Measurements from ENCODE around the gene PRAMEF8.
"Not testable (repeated sequence)": the region's sequence is repeated elsewhere in the genome, so short reads cannot be mapped to it uniquely, and the experiment has no call there.

Gene PRAMEF8

GRCh38 chr1:13285037-13285436 lies at the start of gene PRAMEF8:
TSS of gene PRAMEF8 (minus strand) at chr1:13285137. CDS start at chr1:13284091, 1,046 bp downstream.
- DNase-seq (ENCODE audit: low read depth in 2 of 2, low spot score in 1 of 2) = not testable (repeated sequence)

GRCh38 chr1:13315281-13315680 lies 30.3 kb upstream of the PRAMEF8 start, which contains the start of gene PRAMEF15:
TSS of gene PRAMEF15 (plus strand) at chr1:13315581. CDS start at chr1:13318408, 2,827 bp downstream.
- DNase-seq (ENCODE audit: low read depth in 2 of 2, low spot score in 1 of 2) = not testable (repeated sequence)

GRCh38 chr1:13303239-13303638 lies 18.3 kb upstream of the PRAMEF8 start, which contains the start of gene PRAMEF33:
TSS of gene PRAMEF33 (plus strand) at chr1:13303539. CDS start at chr1:13305955, 2,416 bp downstream.
- DNase-seq (ENCODE audit: low read depth in 2 of 2, low spot score in 1 of 2) = not testable (repeated sequence)

- not testable (repeated sequence) for DNase-seq (ENCODE audit: low read depth in 2 of 2, low spot score in 1 of 2)
These were observed 17.3 kb upstream of the PRAMEF8 start for GRCh38 chr1:13302197-13302596.

GRCh38 chr1:13298699-13299098 lies 13.8 kb upstream of the PRAMEF8 start:
- not testable (repeated sequence) for DNase-seq (ENCODE audit: low read depth in 2 of 2, low spot score in 1 of 2)

GRCh38 chr1:13297216-13297931 lies 12.4 kb upstream of the PRAMEF8 start:
- DNase-seq (ENCODE audit: low read depth in 2 of 2, low spot score in 1 of 2) = not testable (repeated sequence)

GRCh38 chr1:13289030-13289429 lies 4.1 kb upstream of the PRAMEF8 start:
- not testable (repeated sequence) for DNase-seq (ENCODE audit: low read depth in 2 of 2, low spot score in 1 of 2)

GRCh38 chr1:13279617-13280016 lies 5.3 kb downstream of the PRAMEF8 start:
- not testable (repeated sequence) for DNase-seq (ENCODE audit: low read depth in 2 of 2, low spot score in 1 of 2)

- DNase-seq (ENCODE audit: low read depth in 2 of 2, low spot score in 1 of 2) = not testable (repeated sequence)
These were observed 7.9 kb downstream of the PRAMEF8 start for GRCh38 chr1:13277016-13277415.

GRCh38 chr1:13265124-13265523 lies 19.8 kb downstream of the PRAMEF8 start:
- DNase-seq (ENCODE audit: low read depth in 2 of 2, low spot score in 1 of 2) = not testable (repeated sequence)

GRCh38 chr1:13253898-13254297 lies 31.0 kb downstream of the PRAMEF8 start, which contains the start of gene PRAMEF5:
TSS of gene PRAMEF5 (plus strand) at chr1:13254198. CDS start at chr1:13259269, 5,071 bp downstream.
- not testable (repeated sequence) for DNase-seq (ENCODE audit: low read depth in 2 of 2, low spot score in 1 of 2)

GRCh38 chr1:13247122-13247521 lies 37.8 kb downstream of the PRAMEF8 start:
- not testable (repeated sequence) for DNase-seq (ENCODE audit: low read depth in 2 of 2, low spot score in 1 of 2)

- not testable (repeated sequence) for DNase-seq (ENCODE audit: low read depth in 2 of 2, low spot score in 1 of 2)
These were observed 38.4 kb downstream of the PRAMEF8 start for GRCh38 chr1:13246554-13246871.

- not testable (repeated sequence) for DNase-seq (ENCODE audit: low read depth in 2 of 2, low spot score in 1 of 2)
These were observed 38.9 kb downstream of the PRAMEF8 start for GRCh38 chr1:13245841-13246553.

GRCh38 chr1:13243536-13244263 lies 41.2 kb downstream of the PRAMEF8 start:
- not testable (repeated sequence) for DNase-seq (ENCODE audit: low read depth in 2 of 2, low spot score in 1 of 2)

- DNase-seq (ENCODE audit: low read depth in 2 of 2, low spot score in 1 of 2) = not testable (repeated sequence)
These were observed 45.3 kb downstream of the PRAMEF8 start for GRCh38 chr1:13239633-13240032.

GRCh38 chr1:13237572-13237971 lies 47.4 kb downstream of the PRAMEF8 start:
- DNase-seq (ENCODE audit: low read depth in 2 of 2, low spot score in 1 of 2) = not testable (repeated sequence)

GRCh38 chr1:13234057-13234456 lies 50.9 kb downstream of the PRAMEF8 start:
- not testable (repeated sequence) for DNase-seq (ENCODE audit: low read depth in 2 of 2, low spot score in 1 of 2)

- DNase-seq (ENCODE audit: low read depth in 2 of 2, low spot score in 1 of 2) = not testable (repeated sequence)
These were observed 52.9 kb downstream of the PRAMEF8 start for GRCh38 chr1:13232056-13232455.
